Mesodermal cell (in vitro differentiated cells): ENCODE data around the gene PLEKHG7.

Experiments used
- H3K27ac ChIP-seq: 2 replicates; pipeline ENCODE4 v1.7.0; 2013; ENCODE audit warnings: mild to moderate bottlenecking, low read depth, low read length, moderate library complexity; ENCODE audit not compliant: severe bottlenecking
- H3K36me3 ChIP-seq: 2 replicates; pipeline ENCODE4 v1.7.1; 2013; ENCODE audit warnings: mild to moderate bottlenecking, low read length, moderate library complexity; ENCODE audit not compliant: control insufficient read depth, insufficient read depth
- H3K4me1 ChIP-seq: one replicate; pipeline ENCODE4 v1.7.1; 2013; ENCODE audit warnings: mild to moderate bottlenecking, low read length; ENCODE audit not compliant: insufficient read depth, control insufficient read depth, poor library complexity, severe bottlenecking
- H3K4me3 ChIP-seq: 2 replicates; pipeline ENCODE4 v1.7.0; 2013; ENCODE audit warnings: low read length, control low read depth, mild to moderate bottlenecking; ENCODE audit not compliant: insufficient read depth, poor library complexity, severe bottlenecking; ENCODE audit errors: extremely low read depth
- H3K9me3 ChIP-seq: 2 replicates; pipeline ENCODE4 v1.7.1; 2013; ENCODE audit warnings: mild to moderate bottlenecking, low read length, moderate library complexity; ENCODE audit not compliant: control insufficient read depth
- WGBS, 2 experiments: methylation state at CpG; one replicate each; pipeline ENCODE4 v1.1.5; 2013; ENCODE audit warnings: missing lambda C conversion rate in 2 of 2; ENCODE audit not compliant: insufficient coverage in 2 of 2; 5-methylcytosine and 5-hydroxymethylcytosine counted together

PLEKHG7 gene

DNA sequence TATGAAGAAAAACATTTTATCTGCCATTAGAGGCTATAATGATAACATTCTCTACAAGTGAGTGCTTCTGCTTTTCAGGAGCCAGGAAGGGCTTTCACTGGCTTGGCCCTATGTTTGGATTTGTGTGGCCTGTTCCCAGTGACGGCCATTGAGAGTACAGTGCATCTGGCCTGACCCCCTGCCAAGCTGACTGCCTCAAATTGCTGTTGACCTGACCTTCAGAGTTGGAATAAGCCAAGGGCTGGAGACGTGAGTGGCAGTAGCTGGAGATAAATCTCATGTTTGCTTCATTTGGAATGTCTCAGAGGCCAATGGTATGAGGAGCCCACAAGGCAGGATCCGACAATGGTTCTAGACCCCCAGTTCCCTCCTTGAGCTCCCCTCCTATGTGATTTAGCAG is 28.3 kb upstream of the PLEKHG7 start:
- H3K36me3 ChIP-seq: no peaks in the 10 kb centered on the region
- no peaks in the 10 kb centered on the region for H3K9me3 ChIP-seq
- 57 to 64% methylated on average over 3 of the region's 3 CpGs for WGBS, 2 experiments
- H3K4me3 ChIP-seq: no peak overlapping the region
- no peak overlapping the region for H3K27ac ChIP-seq
- no peaks in the 10 kb centered on the region for H3K4me1 ChIP-seq

DNA sequence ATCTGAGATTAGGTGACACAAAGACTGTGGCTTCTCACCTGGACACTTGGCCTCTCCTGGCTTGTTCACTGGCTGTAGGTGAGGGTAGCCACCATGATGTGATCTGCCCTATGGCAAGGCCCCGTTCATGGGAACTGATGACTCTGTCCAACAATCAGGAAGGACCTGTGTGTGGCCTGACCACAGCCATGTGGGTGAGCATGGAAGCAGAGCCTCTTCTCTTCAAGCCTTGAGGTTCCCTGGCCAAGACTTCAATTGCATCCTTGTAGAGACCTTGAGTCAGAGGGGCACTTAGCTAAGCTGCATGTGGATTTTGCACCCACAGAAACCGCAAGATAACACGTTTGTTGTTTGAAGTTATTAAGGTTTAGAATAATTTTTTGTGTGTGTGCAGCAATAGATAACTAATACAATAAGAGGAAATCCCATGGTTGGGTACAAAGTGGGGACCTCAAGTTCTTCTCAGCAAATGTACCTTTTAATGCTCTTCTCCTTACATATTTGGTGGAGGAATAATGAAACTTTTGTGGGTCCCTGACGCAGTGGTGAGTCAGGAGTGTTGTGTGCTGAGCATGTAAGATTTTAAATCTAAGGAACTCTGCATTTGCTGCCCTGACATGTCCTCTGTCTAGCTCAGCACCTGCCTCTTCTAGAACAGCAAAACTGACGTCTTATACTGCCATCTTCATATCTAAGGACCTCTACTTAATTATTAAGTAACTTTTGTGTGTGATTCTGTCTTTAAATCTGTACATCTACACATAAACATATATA is 27.5 kb upstream of the PLEKHG7 start:
- Histone ChIP-seq H3K36me3 (no peaks in the 10 kb centered on the region), H3K9me3 (no peaks in the 10 kb centered on the region), H3K4me3 (no peak overlapping the region), H3K4me1 (no peaks in the 10 kb centered on the region), H3K27ac (no peak overlapping the region)
- WGBS, 2 experiments: 89 to 90% methylated on average over 2 to 3 of the region's 5 CpGs

DNA sequence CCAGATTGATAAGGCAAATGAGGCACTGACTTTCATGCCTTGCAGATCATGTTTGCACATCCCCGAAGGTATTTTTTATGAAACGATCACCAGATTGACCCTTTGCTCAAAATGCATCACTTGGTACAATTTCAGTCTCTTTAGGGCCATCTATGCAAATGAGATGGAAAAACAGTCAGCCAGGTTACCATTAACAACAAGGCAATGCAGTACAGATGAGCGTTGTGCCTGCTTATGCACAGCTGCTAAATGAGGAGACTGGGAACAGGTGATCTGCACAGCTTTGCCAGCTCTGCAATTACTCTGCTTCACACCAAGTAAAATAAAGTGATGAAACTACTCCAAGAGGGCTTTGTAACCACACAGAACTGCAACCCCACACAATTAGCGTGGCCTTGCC is 26.1 kb upstream of the PLEKHG7 start:
- H3K4me3 ChIP-seq: no peak overlapping the region

DNA sequence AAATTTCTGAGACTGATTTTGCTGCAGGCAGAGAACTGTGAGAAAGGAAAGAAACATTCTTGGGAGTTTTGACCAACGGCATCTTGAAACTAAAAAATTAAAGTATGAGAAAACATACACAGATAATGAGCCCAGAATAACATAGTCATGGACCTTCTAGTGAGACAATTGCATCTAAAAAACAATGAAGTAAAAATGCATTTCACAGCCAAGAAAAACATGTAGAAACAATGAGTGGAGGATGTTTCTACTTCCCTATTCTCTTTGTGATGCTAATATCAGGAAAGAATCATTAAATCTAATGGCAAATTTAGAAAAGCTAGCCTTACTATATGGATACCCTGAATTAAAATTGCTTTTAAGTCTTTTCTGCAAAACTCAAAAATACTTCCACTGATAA is 12.2 kb upstream of the PLEKHG7 start:
- H3K4me1 ChIP-seq: no peaks in the 10 kb centered on the region
- no peak overlapping the region for H3K4me3 ChIP-seq
- no peaks in the 10 kb centered on the region for H3K9me3 ChIP-seq
- H3K27ac ChIP-seq: no peak overlapping the region
- no CpG with 5 or more reads among the region's 1 CpG for WGBS, 2 experiments
- no peaks in the 10 kb centered on the region for H3K36me3 ChIP-seq

More for the DNA sequence above, 26.1 kb upstream of the PLEKHG7 start:
- Histone ChIP-seq H3K9me3 (no peaks in the 10 kb centered on the region), H3K36me3 (no peaks in the 10 kb centered on the region), H3K27ac (no peak overlapping the region), H3K4me1 (no peaks in the 10 kb centered on the region)
- 80 to 88% methylated on average over 4 of the region's 4 CpGs for whole genome bisulfite sequencing, 2 experiments

DNA sequence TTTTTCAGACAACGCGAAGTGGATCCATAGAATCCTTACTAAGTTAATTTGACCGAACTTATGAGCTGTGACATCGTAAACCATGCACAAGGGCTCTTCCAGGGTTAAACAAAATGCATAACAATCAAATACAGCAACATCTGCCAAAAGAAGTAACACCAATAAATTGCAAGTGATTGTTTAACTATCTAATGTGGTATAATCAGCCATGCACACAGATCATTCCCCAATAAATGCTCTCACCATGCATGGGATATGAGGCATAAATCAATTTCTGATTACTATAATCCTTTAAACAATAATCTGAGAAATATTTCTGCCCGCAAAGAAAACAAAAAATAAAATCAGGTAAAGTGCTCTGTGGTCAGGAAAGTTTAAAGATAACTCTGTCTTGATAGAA is 7.7 kb upstream of the PLEKHG7 start:
- Histone ChIP-seq H3K9me3 (no peaks in the 10 kb centered on the region), H3K36me3 (no peaks in the 10 kb centered on the region), H3K27ac (no peak overlapping the region), H3K4me1 (no peaks in the 10 kb centered on the region), H3K4me3 (no peak overlapping the region)
- WGBS, 2 experiments: 100% methylated on average over 2 of the region's 5 CpGs; no CpG with 5 or more reads in 1 of the 2 experiments

DNA sequence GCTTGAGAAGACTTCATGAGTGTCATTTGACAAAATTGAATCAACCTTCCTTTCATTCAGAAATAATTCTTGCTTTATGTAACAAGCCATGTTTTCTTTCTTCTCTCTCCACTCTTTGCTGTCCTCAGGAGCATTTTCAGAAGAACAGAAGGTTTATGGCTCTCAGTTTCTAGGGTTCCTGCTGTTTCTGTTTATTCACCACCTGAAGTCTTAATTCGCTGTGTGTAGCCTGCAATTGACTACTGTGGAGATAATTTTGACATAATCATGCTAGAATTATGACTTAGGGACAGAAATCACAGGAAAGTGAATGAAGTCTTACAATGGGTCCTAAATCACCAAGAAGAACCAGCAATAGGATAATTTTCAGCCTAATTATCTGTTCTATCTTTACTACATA is 7.2 kb upstream of the PLEKHG7 start:
- H3K36me3 ChIP-seq: no peaks in the 10 kb centered on the region
- 83% methylated on average over 1 of the region's 1 CpG for WGBS, 2 experiments
- no peaks in the 10 kb centered on the region for H3K9me3 ChIP-seq
- H3K27ac ChIP-seq: no peak overlapping the region
- H3K4me3 ChIP-seq: no peak overlapping the region
- no peaks in the 10 kb centered on the region for H3K4me1 ChIP-seq

DNA sequence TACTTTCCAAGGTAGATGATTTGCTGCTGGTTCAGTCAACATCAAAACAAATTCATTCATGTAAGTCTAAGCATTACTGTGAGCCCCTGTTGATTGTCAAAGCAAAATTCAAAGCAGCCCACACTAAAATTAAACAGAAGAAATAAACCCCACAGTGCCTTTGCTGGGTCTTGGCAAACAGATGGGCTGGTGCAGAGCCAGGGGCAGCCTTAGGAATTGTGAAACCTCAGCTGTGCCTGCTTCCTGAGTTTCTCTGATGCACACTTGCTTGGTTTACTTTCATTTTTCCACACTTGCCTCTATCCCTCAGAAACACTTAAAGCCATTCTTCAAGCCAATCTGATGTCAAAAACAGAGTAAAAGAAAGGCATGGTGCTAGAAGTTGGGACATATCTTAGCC is 6.6 kb upstream of the PLEKHG7 start:
- Histone ChIP-seq H3K27ac (no peak overlapping the region), H3K9me3 (no peaks in the 10 kb centered on the region), H3K4me3 (no peak overlapping the region), H3K4me1 (no peaks in the 10 kb centered on the region), H3K36me3 (no peaks in the 10 kb centered on the region)

DNA sequence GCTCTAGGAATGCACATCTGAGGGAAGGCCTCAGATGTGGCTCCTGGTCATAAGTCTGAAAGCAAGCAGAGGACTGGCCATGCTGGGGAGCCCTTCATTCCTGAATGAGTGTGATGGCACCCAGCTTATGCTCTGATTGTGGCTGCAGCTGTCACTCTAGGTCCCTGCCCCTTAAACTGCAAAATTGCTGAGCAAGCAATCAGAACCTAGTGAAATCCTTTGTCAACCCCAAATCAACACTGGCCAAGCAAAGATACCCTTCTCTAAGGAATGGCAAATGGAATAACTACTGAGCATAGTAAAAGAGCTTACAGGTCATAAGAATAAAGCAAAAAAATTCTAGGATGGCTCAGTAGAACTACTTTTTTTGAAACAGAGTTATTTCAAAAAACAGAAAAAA is 4.3 kb upstream of the PLEKHG7 start:
- Histone ChIP-seq H3K36me3 (no peaks in the 10 kb centered on the region), H3K27ac (no peak overlapping the region), H3K4me3 (no peak overlapping the region), H3K4me1 (no peaks in the 10 kb centered on the region), H3K9me3 (no peaks in the 10 kb centered on the region)

DNA sequence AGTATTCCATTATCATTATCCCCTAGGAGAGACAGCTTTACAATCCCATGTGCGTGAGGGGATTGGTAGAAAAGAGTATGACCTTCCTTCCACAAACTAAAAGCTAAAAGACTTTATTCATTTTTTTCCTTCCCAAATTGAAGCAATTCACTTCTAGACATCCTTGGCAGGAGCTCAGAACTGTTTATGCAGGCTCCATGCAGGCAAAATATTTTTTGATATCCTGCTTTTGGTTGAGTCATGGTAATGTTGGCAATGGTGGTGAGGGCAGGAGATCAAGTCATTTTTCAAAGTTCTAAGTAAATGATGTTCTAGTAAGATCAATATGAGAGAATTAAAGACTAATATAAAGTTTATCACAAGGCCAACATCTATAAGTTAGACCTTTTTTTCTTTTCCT is 1.3 kb upstream of the PLEKHG7 start:
- WGBS, 2 experiments: 100% methylated on average over 1 of the region's 1 CpG; no CpG with 5 or more reads in 1 of the 2 experiments
- Histone ChIP-seq H3K27ac (no peak overlapping the region), H3K9me3 (no peaks in the 10 kb centered on the region), H3K4me1 (no peaks in the 10 kb centered on the region), H3K4me3 (no peak overlapping the region), H3K36me3 (no peaks in the 10 kb centered on the region)

DNA sequence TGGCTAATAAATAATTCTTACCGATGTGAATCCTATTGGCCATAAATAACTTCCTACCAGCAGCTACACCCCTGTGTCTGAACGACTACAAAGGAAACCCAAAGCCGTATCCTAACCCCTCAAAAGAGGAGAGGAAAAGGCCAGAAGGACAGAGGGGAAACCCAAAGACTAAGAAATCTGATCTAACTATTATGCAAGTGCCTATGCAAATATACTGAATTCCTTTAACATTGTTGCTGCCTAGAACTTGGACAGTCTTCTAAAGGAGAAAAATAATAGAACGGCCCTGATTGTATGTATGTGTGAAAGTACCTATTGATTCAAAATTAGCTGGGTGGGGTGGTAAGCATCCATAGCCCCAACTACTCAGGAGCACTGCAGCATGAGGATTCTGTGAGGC is 997 bp downstream of the PLEKHG7 start:
- no peak overlapping the region for H3K27ac ChIP-seq
- 88% methylated on average over 1 of the region's 4 CpGs; no CpG with 5 or more reads in 1 of the 2 experiments for WGBS, 2 experiments

DNA sequence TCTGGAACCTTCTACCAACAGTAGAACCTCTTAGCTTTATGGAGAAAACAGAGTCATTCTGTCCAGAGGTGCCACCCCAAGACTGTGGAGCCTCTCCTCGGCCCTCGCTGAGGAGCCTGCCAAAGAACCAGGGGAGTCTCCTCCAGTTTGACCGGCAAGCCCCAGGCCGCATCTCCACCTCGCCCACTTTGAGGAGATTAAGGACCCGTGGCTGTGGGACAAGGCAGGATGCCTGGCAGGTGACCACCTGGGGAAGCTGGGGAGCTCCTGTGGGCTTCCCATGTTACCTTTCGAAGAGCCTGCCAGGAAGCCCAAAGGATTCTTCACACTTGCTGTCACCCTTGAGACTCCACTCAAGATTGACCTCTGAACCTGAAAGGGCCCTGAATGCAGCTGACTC is 3.8 kb downstream of the PLEKHG7 start:
- H3K4me3 ChIP-seq: no peak overlapping the region
- H3K36me3 ChIP-seq: no peaks in the 10 kb centered on the region
- no peak overlapping the region for H3K27ac ChIP-seq
- 90 to 91% methylated on average over 3 to 7 of the region's 7 CpGs for WGBS, 2 experiments
- H3K4me1 ChIP-seq: peaks cover 4% of the 10 kb centered on the region
- no peaks in the 10 kb centered on the region for H3K9me3 ChIP-seq

More for the DNA sequence above, 997 bp downstream of the PLEKHG7 start:
- Histone ChIP-seq H3K36me3 (no peaks in the 10 kb centered on the region), H3K4me3 (no peak overlapping the region), H3K9me3 (no peaks in the 10 kb centered on the region), H3K4me1 (peaks cover 4% of the 10 kb centered on the region)
